ENCODE data around the gene IL2RA.

IL2RA gene

GRCh38 chr10:6086375-6087233 is 24.4 kb upstream of the IL2RA start:
- ChIA-PET CTCF (interaction anchor here (0.5 to 8.7 kb wide), 60 partner anchors 10 to 325 kb away, joined by 3 to 155 read pairs (median 5); partner anchors contain the start of gene PFKFB3), POLR2A (interaction anchor here (1.4 kb wide), 1 partner anchor 116 kb away, joined by 6 read pairs; the partner anchor contains the start of gene PFKFB3)
- peak; percentile 23 for DNase-seq (ENCODE audit: low read depth, low spot score)
- TF ChIP-seq, protein P1, sequence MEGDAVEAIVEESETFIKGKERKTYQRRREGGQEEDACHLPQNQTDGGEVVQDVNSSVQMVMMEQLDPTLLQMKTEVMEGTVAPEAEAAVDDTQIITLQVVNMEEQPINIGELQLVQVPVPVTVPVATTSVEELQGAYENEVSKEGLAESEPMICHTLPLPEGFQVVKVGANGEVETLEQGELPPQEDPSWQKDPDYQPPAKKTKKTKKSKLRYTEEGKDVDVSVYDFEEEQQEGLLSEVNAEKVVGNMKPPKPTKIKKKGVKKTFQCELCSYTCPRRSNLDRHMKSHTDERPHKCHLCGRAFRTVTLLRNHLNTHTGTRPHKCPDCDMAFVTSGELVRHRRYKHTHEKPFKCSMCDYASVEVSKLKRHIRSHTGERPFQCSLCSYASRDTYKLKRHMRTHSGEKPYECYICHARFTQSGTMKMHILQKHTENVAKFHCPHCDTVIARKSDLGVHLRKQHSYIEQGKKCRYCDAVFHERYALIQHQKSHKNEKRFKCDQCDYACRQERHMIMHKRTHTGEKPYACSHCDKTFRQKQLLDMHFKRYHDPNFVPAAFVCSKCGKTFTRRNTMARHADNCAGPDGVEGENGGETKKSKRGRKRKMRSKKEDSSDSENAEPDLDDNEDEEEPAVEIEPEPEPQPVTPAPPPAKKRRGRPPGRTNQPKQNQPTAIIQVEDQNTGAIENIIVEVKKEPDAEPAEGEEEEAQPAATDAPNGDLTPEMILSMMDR (IDR thresholded peaks at IDR 0.05; ENCODE audit: insufficient read depth, low read length, missing control alignments), result peak; percentile 83
- no peak overlapping the region for H3K4me3 ChIP-seq (ENCODE audit: low read depth, low read length)

DNA sequence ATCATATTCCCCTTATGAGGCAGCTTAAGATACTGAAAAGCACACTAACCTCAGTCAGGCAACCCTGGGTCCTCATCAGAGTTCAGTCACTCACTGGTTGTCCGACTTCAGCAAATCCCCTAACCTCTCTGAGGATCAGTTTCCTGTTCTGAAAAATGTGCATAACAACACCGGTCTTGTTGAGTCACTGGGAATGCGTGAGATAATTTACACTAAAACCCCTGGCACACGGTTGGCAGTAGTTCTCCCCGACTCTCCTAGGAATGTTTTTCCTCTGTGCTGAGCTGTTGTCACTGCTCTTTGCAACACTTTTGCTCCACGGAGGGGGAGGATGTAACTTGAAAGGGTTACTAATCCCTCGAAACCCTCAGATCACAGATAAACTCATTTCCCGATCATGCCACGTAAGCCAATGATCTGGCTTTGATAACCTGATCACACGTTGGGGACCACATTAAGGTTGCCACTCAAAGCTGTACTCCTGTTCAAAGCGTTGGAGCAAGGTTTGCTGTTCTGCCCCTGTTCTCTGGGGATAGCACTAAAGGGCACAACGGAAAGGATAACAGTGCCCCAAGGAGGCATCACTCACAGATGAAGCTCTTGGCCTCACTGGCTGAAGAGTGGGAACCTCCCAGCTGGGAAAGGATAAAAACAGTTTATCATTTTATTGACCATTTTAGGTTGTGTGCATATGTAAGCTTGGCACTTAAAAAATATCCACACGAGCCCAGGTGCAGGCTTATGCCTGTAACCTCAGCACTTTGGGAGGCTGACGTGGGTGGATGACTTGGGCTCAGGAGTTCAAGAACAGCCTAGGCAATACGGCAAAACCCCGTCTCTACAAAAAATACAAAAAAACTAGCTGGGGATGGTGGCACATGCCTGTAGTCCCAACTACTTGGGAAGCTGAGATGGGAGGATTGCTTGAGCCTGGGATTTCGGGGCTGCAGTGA is 21.6 kb upstream of the IL2RA start:
- TF ChIP-seq, protein P1 (IDR thresholded peaks at IDR 0.05; ENCODE audit: insufficient read depth, low read length, missing control alignments), result no peak
- ChIA-PET POLR2A (no interaction called here), CTCF (interaction anchor here (0.7 to 2.4 kb wide), 9 partner anchors 13 to 330 kb away, joined by 3 to 14 read pairs (median 3); partner anchors contain the start of gene PFKFB3)
- H3K4me3 ChIP-seq (ENCODE audit: low read depth, low read length), result no peak overlapping the region
- no peak for DNase-seq (ENCODE audit: low read depth, low spot score)

- CTCF ChIA-PET, result interaction anchor here (0.8 to 2.4 kb wide), 6 partner anchors 13 to 331 kb away, joined by 3 to 14 read pairs (median 4); partner anchors contain the start of gene PFKFB3
- no peak overlapping the region for H3K4me3 ChIP-seq (ENCODE audit: low read depth, low read length)
- no peak for DNase-seq (ENCODE audit: low read depth, low spot score)
- TF ChIP-seq, protein P1 (IDR thresholded peaks at IDR 0.05; ENCODE audit: insufficient read depth, low read length, missing control alignments), result no peak
- POLR2A ChIA-PET, result no interaction called here
These were observed 20.6 kb upstream of the IL2RA start for GRCh38 chr10:6082496-6083395.

- ChIA-PET POLR2A (no interaction called here), CTCF (interaction anchor here (1.8 kb wide), 1 partner anchor 12 kb away, joined by 6 read pairs; no protein-coding TSS in a partner anchor)
- TF ChIP-seq, protein P1 (IDR thresholded peaks at IDR 0.05; ENCODE audit: insufficient read depth, low read length, missing control alignments), result no peak
- H3K4me3 ChIP-seq (ENCODE audit: low read depth, low read length), result no peak overlapping the region
- no peak for DNase-seq (ENCODE audit: low read depth, low spot score)
These were observed 18.3 kb upstream of the IL2RA start for GRCh38 chr10:6080417-6080973.

DNA sequence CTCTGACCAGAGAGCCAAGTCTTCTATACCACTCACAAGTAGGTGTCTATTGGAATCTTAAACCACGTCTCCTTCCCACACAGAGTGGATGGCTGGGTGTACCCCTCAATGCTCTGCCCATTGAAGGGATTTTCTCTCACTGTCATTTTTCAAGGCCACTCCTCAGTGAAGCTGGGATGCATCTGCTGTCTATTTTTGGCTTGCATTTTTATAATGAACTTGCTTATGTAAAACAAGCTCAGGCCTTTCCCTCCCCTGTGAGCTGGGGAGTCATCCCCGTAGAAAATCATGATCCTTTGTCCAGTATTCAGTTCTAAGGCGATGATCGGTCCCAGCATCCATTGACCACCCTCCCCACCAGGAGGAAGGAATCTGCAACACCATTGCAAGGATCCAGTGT is 16.9 kb upstream of the IL2RA start:
- CTCF ChIA-PET, result interaction anchor here (10.9 kb wide), 1 partner anchor 9 kb away, joined by 79 read pairs; the partner anchor contains the start of gene RBM17
- no peak overlapping the region for H3K4me3 ChIP-seq (ENCODE audit: low read depth, low read length)
- TF ChIP-seq, protein P1 (IDR thresholded peaks at IDR 0.05; ENCODE audit: insufficient read depth, low read length, missing control alignments), result no peak
- POLR2A ChIA-PET, result no interaction called here
- DNase-seq (ENCODE audit: low read depth, low spot score), result no peak

Data from AG04449 (cell line).